ENCODE measurements around the gene KIAA1217.
A peak's percentile ranks its signal among the peaks of the same experiment; 100 is the strongest.

DNA sequence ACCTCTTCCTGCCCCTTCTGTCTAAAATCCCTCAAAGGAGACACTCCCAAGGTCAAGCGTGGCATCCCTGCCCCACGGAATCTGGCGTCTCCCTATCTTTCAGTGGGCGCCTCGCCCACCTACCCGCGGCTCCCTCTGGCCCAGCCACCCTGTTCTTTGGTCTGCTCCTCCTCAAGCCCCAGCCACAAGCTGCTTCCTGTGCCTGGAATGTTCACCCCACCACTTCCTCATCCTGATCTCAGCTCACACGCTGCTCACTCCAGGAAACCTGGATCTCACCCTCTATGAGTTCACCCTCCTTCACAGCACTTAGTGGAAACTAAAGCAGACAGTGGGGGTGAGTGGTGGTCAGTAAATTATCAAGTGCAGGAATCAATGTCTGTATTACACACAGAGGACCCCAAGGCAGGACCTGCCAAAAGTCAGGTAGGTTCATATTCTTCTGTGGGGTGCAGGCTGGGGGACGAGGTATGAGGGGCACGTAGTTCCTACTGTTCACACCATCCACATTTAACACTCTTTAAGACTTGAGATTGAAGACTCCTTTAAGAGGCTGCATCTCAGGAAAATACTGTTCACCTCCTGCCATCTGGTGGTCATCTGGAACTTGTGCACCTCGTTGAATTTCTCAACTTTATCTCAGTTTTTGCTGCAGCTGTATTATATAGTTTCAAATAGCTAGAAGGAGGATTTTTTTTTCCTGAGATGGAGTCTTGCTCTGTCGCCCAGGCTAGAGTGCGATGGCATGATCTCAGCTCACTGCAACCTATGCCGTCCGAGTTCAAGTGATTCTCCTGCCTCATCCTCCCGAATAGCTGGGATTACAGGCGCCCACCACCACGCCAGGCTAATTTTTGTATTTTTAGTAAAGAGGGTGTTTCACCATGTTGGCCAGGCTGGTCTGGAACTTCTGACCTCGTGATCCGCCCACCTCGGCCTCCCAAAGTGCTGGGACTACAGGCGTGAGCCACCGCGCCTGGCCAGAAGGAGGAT is 348.1 kb downstream of the KIAA1217 start:
- TF ChIP-seq, protein P1, sequence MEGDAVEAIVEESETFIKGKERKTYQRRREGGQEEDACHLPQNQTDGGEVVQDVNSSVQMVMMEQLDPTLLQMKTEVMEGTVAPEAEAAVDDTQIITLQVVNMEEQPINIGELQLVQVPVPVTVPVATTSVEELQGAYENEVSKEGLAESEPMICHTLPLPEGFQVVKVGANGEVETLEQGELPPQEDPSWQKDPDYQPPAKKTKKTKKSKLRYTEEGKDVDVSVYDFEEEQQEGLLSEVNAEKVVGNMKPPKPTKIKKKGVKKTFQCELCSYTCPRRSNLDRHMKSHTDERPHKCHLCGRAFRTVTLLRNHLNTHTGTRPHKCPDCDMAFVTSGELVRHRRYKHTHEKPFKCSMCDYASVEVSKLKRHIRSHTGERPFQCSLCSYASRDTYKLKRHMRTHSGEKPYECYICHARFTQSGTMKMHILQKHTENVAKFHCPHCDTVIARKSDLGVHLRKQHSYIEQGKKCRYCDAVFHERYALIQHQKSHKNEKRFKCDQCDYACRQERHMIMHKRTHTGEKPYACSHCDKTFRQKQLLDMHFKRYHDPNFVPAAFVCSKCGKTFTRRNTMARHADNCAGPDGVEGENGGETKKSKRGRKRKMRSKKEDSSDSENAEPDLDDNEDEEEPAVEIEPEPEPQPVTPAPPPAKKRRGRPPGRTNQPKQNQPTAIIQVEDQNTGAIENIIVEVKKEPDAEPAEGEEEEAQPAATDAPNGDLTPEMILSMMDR (IDR thresholded peaks at IDR 0.05; ENCODE audit: low read length): peak; percentile 66
- no peak for TF ChIP-seq EZH2 (IDR thresholded peaks at IDR 0.05; ENCODE audit: borderline replicate concordance, low read length)
